PFSK-1 (cell line): ENCODE data around the gene HTRA3.

Source experiments
- POLR2AphosphoS5 ChIP-seq: IDR thresholded peaks from 2 replicates; pipeline ENCODE4 v1.6.1; 2012; ENCODE audit warnings: low read depth, mild to moderate bottlenecking, control low read depth, low read length, moderate library complexity
- TAF1 ChIP-seq: IDR thresholded peaks from 2 replicates; pipeline ENCODE4 v1.6.1; 2012; ENCODE audit warnings: low read length, control low read depth, borderline replicate concordance; ENCODE audit not compliant: insufficient read depth
- TF ChIP-seq, protein P1 (sequence below), 2 experiments: IDR thresholded peaks; 2 replicates each; pipeline versions ENCODE4 v1.6.1 to v1.8.0; 2011 to 2012; ENCODE audit warnings: low read depth in 2 of 2, low read length in 2 of 2, control low read depth in 1 of 2, inconsistent platforms in 1 of 2, mild to moderate bottlenecking in 1 of 2, moderate library complexity in 1 of 2; ENCODE audit not compliant: insufficient read depth in 1 of 2

DNA sequence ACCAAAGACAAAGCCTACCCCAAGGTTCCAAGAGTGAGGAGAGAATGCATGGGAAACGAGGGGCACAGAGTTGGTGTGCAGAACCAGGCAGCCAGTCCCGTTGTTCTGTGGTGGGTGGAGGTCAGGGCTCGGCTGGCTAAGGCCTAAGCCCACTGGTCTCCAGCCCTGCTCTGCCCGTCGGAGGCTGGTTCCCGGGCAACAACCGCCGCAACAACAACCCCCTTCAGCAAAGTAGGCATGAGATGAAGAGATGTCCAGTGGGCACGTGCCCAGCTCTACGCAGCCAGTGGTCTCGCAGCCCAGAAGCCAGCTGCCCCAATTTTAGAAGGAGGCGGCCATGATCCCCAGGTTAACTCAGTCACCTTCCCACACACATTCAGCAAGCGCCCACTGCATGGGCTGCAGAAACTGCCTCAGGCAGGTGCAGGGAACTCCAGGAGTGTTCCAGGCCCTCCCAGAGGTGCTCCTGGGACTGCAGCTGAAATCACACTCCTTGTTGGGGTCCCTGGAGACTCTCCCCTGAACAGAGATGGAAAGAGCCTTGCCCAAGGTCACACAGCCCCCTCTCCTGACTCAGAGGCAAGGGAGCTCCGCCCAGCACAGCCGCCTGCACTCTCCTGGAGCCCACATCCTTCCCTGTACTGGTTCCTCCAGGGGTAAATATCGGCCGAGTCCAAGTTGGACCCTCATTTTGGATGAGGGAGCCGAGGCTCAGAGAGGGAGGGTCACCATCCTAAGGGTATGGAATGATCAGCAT is 25.4 kb upstream of the HTRA3 start:
- no peak for TF ChIP-seq POLR2AphosphoS5
- no peak for TF ChIP-seq TAF1
- TF ChIP-seq, protein P1, sequence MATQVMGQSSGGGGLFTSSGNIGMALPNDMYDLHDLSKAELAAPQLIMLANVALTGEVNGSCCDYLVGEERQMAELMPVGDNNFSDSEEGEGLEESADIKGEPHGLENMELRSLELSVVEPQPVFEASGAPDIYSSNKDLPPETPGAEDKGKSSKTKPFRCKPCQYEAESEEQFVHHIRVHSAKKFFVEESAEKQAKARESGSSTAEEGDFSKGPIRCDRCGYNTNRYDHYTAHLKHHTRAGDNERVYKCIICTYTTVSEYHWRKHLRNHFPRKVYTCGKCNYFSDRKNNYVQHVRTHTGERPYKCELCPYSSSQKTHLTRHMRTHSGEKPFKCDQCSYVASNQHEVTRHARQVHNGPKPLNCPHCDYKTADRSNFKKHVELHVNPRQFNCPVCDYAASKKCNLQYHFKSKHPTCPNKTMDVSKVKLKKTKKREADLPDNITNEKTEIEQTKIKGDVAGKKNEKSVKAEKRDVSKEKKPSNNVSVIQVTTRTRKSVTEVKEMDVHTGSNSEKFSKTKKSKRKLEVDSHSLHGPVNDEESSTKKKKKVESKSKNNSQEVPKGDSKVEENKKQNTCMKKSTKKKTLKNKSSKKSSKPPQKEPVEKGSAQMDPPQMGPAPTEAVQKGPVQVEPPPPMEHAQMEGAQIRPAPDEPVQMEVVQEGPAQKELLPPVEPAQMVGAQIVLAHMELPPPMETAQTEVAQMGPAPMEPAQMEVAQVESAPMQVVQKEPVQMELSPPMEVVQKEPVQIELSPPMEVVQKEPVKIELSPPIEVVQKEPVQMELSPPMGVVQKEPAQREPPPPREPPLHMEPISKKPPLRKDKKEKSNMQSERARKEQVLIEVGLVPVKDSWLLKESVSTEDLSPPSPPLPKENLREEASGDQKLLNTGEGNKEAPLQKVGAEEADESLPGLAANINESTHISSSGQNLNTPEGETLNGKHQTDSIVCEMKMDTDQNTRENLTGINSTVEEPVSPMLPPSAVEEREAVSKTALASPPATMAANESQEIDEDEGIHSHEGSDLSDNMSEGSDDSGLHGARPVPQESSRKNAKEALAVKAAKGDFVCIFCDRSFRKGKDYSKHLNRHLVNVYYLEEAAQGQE (IDR thresholded peaks at IDR 0.05; ENCODE audit: insufficient read depth in 1 of 2, low read depth in 2 of 2, low read length in 2 of 2), result no peak
